ENCODE measurements around the gene PRKN.

GRCh38 chr6:162173466-162173865 lies 554.1 kb downstream of the PRKN start:
- TF ChIP-seq CTCF (IDR thresholded peaks at IDR 0.05) (no peak), ZFX (IDR thresholded peaks at IDR 0.05; ENCODE audit: borderline replicate concordance) (no peak)

Measured in 22Rv1 (cell line).